Skin epidermis (tissue), 12 donors: ENCODE results near the gene KMT2A.
"Not testable (repeated sequence)": the region's sequence is repeated elsewhere in the genome, so short reads cannot be mapped to it uniquely, and the experiment has no call there.

Experiments
- H3K27ac ChIP-seq, 21 experiments: fragments of 200-600 bp; sonication (generic) in 11 of 21; one replicate each; pipeline ENCODE4 v1.5.0; 2020; ENCODE audit warnings: mild to moderate bottlenecking in 3 of 21, inconsistent platforms in 2 of 21, moderate library complexity in 2 of 21
- H3K4me3 ChIP-seq, 7 experiments: fragments of 200-600 bp; sonication (generic) in 2 of 7; one replicate each; pipeline ENCODE4 v1.5.0; 2020; ENCODE audit warnings: inconsistent platforms in 2 of 7, mild to moderate bottlenecking in 2 of 7, moderate library complexity in 1 of 7

The KMT2A gene

DNA sequence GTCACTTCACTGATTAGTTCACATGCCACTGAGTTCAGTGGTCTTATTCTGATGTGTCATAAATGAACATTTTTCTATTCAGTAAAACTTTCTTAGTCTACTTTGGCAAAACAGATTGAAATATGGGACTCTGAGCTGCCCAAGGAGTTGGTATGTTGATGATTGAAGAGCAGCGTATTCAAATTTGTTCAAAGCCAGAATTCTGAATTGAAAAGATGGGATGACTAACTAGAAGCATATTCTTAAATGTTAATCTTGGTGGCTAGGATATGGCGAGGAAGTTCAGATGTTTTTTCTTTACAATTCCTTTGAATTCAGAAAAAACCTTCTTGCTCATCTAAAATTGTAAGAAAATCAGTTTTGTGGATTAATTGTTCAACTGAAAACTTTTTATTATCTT, 34.7 kb downstream of the KMT2A start:
- Histone ChIP-seq H3K27ac (no peak overlapping the region), H3K4me3 (no peak overlapping the region)

DNA sequence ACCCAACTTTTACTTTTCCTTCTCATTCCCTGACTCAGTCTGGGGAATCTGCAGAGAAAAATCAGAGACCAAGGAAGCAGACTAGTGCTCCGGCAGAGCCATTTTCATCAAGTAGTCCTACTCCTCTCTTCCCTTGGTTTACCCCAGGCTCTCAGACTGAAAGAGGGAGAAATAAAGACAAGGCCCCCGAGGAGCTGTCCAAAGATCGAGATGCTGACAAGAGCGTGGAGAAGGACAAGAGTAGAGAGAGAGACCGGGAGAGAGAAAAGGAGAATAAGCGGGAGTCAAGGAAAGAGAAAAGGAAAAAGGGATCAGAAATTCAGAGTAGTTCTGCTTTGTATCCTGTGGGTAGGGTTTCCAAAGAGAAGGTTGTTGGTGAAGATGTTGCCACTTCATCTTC, 37.2 kb downstream of the KMT2A start:
- Histone ChIP-seq H3K4me3 (no peak overlapping the region), H3K27ac (no peak overlapping the region)

DNA sequence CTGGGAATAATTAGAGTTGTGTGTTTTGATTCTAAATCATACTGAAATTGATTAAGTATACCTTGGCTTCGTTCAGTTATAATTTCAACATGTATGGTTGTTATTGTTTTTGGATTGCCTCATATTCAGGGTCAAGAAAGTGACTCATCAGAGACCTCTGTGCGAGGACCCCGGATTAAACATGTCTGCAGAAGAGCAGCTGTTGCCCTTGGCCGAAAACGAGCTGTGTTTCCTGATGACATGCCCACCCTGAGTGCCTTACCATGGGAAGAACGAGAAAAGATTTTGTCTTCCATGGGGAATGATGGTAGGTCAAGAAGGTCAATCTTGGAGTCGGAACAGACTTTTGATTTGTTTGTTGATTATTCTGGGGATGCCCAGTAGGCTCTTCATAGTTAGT, 40.4 kb downstream of the KMT2A start:
- Histone ChIP-seq H3K4me3 (no peak overlapping the region), H3K27ac (no peak overlapping the region)

DNA sequence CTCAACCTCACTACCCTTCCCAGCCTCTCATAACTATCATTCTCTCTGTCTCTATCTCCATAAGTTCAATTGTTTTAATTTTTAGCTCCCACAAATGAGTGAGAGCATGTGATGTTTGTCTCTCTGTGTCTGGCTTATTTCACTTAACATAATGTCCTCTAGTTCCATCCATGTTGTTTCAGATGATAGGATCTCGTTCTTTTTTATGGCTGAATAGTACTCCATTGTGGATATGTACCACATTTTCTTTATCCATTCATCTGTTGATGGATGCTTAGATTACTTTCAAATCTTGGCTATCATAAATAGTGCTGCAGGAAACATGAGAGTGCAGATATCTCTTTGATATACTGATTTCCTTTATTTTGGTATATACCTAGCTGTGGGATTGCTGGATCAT, 44.9 kb downstream of the KMT2A start:
- H3K4me3 ChIP-seq, H3K27ac ChIP-seq: not testable (repeated sequence)

DNA sequence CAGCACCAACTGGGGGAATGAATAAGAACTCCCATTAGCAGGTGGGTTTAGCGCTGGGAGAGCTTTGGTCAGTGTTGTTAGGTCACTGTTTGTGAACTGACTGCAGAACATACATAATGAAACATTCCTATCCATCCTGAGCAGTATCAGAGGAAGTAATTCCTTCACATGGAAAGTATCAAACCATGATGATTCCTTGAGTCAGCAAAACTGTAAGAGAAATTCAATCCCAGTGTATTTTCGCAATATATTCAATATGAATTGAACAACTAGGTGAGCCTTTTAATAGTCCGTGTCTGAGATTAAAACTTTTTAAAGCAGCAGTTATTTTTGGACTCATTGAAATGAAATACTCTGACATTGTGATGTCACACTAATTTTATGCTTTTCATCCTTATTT, 48.1 kb downstream of the KMT2A start:
- Histone ChIP-seq H3K27ac (peak overlapping the region in 1 of 21 experiments; percentile 21), H3K4me3 (no peak overlapping the region)

DNA sequence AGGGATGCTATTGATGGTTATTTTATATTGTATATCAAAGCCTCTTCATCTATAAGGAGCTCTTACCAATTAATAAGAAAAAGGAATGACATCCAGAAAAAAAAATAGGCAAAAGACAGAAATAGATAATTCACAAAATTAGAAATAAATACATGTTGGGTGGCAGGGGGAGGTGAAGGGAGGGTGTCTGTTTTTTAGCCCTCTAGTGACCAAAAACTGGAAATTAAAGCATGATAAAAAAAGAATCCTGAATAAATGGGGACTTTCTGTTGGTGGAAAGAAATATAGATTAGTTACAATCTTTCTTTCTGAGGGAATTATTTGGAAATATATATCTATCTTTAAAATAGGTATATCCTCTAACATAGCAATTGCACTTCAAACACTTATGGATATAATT, 49.0 kb downstream of the KMT2A start:
- Histone ChIP-seq H3K4me3 (no peak overlapping the region), H3K27ac (no peak overlapping the region)

DNA sequence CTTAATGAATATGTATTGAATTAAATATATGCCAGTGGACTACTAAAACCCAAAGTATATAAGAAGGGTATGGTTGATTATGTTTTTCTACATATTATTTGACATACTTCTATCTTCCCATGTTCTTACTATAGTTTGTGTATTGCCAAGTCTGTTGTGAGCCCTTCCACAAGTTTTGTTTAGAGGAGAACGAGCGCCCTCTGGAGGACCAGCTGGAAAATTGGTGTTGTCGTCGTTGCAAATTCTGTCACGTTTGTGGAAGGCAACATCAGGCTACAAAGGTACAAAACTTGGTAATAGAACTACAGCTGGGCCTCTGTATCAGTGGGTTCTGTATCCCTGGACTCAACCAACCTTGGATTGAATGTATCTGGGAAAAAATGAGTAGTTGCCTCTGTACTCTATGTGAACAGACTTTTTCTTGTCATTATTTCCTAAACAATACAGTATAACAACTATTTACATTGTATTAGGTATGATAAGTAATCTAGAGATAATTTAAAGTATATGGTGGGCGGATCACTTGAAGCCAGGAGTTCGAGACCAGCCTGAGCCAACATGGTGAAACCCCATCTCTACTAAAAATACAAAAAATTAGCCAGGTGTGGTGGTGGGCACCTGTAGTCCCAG, 52.3 kb downstream of the KMT2A start:
- Histone ChIP-seq H3K27ac (no peak overlapping the region), H3K4me3 (no peak overlapping the region)

DNA sequence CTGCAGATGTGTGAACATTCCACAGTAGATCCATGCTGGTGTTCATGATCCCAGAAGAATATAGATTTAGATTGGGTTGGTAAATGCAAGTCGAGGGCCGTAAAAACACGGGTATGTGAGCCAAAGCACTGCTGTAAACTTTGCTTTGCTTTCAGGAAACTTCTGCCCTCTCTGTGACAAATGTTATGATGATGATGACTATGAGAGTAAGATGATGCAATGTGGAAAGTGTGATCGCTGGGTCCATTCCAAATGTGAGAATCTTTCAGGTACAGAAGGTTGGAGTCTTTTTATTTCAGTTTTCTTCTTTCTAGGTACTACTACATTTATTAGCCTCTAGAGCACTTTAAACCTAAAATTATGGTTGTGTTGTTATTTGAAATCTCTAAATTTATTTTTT, 54.7 kb downstream of the KMT2A start:
- Histone ChIP-seq H3K27ac (no peak overlapping the region), H3K4me3 (no peak overlapping the region)

DNA sequence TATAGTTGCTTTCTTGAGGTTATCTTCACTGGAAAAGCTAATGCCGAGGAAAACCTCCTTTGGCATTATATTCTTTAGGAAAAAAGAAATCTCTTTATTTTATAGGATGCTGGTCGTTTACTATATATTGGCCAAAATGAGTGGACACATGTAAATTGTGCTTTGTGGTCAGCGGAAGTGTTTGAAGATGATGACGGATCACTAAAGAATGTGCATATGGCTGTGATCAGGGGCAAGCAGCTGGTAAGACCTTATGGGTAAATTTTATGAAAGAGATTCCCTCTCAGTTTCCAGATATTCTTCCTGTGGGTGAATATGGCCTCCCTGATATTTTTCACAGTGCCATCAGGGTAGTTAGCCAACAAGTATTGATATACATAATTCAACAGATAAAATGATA, 61.5 kb downstream of the KMT2A start:
- Histone ChIP-seq H3K27ac (no peak overlapping the region), H3K4me3 (no peak overlapping the region)

DNA sequence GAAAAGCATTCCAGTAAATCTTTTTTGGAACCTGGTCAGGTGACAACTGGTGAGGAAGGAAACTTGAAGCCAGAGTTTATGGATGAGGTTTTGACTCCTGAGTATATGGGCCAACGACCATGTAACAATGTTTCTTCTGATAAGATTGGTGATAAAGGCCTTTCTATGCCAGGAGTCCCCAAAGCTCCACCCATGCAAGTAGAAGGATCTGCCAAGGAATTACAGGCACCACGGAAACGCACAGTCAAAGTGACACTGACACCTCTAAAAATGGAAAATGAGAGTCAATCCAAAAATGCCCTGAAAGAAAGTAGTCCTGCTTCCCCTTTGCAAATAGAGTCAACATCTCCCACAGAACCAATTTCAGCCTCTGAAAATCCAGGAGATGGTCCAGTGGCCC, 66.9 kb downstream of the KMT2A start:
- Histone ChIP-seq H3K27ac (no peak overlapping the region), H3K4me3 (no peak overlapping the region)

DNA sequence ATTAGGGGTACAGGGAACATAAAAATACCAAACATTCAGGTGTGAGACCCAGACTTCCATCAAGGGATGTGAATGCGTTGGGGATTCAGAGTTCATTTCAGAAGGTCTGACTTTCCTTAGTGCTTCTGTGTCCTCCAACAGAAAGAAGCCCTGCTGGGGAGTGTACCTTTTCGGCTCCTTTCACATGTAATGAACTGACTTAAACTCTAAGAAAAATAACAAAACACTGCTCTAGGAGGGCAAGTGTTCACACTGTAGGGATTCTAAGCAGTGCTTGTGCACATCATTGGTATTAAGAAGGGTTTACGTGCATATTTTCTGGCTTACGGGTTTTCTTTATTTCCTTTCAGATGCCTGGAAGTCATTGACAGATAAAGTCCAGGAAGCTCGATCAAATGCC, 75.3 kb downstream of the KMT2A start:
- H3K27ac ChIP-seq, result no peak overlapping the region
- no peak overlapping the region for H3K4me3 ChIP-seq

DNA sequence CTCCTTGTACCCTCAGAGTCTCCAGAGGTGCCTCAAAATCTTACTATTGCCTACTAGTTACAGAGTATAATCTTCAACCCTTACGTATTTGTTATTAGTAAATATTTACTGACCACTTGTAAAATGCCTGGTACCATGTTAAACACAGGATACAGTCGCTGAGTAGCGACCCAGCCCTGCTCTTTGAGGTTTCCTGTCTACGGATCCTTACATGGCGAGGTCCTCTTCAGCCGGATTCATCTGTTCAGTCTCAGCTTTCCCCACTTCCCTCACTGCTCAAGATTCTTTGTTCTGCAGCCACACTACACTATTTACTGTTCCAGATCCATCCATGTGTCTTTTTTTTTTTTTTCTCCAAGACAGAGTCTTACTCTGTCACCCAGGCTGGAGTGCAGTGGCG, 77.8 kb downstream of the KMT2A start:
- Histone ChIP-seq H3K4me3 (no peak overlapping the region), H3K27ac (no peak overlapping the region)

DNA sequence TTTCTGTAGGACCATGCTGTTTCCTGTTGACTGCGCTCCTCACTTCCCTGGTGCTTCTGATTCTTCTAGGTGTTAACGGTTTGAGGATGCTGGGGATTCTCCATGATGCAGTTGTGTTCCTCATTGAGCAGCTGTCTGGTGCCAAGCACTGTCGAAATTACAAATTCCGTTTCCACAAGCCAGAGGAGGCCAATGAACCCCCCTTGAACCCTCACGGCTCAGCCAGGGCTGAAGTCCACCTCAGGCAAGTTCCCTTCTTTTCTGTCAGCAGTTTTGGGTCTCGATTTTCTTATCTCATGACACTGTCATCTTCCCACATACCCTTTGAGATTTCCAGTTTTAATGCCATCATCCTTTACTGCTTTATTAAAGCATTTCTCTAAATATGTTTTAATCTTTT, 83.3 kb downstream of the KMT2A start:
- Histone ChIP-seq H3K4me3 (no peak overlapping the region), H3K27ac (no peak overlapping the region)

DNA sequence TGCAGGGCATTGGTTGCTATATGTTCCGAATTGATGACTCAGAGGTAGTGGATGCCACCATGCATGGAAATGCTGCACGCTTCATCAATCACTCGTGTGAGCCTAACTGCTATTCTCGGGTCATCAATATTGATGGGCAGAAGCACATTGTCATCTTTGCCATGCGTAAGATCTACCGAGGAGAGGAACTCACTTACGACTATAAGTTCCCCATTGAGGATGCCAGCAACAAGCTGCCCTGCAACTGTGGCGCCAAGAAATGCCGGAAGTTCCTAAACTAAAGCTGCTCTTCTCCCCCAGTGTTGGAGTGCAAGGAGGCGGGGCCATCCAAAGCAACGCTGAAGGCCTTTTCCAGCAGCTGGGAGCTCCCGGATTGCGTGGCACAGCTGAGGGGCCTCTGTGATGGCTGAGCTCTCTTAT, 85.6 kb downstream of the KMT2A start:
- Histone ChIP-seq H3K27ac (no peak overlapping the region), H3K4me3 (no peak overlapping the region)

DNA sequence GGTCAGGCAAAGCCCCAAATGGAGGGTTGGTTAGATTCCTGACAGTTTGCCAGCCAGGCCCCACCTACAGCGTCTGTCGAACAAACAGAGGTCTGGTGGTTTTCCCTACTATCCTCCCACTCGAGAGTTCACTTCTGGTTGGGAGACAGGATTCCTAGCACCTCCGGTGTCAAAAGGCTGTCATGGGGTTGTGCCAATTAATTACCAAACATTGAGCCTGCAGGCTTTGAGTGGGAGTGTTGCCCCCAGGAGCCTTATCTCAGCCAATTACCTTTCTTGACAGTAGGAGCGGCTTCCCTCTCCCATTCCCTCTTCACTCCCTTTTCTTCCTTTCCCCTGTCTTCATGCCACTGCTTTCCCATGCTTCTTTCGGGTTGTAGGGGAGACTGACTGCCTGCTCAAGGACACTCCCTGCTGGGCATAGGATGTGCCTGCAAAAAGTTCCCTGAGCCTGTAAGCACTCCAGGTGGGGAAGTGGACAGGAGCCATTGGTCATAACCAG, 86.3 kb downstream of the KMT2A start:
- H3K4me3 ChIP-seq, result no peak overlapping the region
- no peak overlapping the region for H3K27ac ChIP-seq

DNA sequence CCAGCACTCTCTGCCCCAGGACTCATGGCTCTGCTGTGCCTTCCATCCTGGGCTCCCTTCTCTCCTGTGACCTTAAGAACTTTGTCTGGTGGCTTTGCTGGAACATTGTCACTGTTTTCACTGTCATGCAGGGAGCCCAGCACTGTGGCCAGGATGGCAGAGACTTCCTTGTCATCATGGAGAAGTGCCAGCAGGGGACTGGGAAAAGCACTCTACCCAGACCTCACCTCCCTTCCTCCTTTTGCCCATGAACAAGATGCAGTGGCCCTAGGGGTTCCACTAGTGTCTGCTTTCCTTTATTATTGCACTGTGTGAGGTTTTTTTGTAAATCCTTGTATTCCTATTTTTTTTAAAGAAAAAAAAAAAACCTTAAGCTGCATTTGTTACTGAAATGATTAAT, 88.1 kb downstream of the KMT2A start:
- H3K4me3 ChIP-seq, result no peak overlapping the region
- H3K27ac ChIP-seq, result peak overlapping the region in 1 of 21 experiments; percentile 4

DNA sequence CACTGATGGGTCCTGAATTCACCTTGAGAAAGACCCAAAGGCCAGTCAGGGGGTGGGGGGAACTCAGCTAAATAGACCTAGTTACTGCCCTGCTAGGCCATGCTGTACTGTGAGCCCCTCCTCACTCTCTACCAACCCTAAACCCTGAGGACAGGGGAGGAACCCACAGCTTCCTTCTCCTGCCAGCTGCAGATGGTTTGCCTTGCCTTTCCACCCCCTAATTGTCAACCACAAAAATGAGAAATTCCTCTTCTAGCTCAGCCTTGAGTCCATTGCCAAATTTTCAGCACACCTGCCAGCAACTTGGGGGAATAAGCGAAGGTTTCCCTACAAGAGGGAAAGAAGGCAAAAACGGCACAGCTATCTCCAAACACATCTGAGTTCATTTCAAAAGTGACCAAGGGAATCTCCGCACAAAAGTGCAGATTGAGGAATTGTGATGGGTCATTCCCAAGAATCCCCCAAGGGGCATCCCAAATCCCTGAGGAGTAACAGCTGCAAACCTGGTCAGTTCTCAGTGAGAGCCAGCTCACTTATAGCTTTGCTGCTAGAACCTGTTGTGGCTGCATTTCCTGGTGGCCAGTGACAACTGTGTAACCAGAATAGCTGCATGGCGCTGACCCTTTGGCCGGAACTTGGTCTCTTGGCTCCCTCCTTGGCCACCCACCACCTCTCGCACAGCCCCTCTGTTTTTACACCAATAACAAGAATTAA, 88.6 kb downstream of the KMT2A start:
- no peak overlapping the region for H3K27ac ChIP-seq
- H3K4me3 ChIP-seq, result no peak overlapping the region

DNA sequence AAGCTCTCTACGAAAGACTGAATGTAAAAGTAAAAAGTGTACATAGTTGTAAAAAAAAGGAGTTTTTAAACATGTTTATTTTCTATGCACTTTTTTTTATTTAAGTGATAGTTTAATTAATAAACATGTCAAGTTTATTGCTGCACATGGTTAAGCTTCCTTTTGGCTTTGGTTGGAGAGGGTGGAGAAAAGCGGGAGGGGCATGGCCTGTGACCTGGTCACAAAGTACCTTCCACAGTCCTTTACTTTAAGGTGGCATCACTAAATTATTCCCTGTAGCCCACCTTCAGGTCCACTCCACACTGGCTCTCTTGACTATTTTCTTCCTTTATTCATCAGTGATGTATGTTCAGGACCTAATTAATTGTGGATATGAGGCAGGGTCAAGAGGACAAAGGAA, 90.4 kb downstream of the KMT2A start:
- H3K4me3 ChIP-seq, result no peak overlapping the region
- H3K27ac ChIP-seq, result no peak overlapping the region

DNA sequence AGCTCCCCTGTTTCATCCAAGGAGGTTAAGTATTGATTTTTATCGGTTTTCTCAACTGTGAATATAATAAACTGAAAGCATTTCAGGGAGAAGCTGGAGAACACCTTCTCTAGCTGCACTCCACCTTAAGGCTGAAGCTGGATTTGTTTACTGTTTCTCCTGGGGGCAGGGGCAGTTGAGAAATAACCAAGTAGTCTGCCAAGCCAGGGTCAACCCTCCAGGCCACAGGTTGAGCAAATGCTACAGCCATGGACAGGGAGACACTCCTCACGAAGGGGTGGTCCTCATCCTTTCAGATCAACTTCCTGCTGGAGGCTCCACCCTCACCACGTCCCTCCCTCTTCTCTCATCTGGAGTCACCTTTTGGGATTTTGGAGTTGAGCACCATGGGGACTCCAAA, 90.8 kb downstream of the KMT2A start, which contains the start of gene TTC36:
TTC36 (plus strand) TSS at position 366 of the 400 bp plus-strand sequence; CDS start at position 387, 21 bp downstream.
- no peak within 1 kb of the TSS for H3K4me3 ChIP-seq
- no peak within 1 kb of the TSS for H3K27ac ChIP-seq

DNA sequence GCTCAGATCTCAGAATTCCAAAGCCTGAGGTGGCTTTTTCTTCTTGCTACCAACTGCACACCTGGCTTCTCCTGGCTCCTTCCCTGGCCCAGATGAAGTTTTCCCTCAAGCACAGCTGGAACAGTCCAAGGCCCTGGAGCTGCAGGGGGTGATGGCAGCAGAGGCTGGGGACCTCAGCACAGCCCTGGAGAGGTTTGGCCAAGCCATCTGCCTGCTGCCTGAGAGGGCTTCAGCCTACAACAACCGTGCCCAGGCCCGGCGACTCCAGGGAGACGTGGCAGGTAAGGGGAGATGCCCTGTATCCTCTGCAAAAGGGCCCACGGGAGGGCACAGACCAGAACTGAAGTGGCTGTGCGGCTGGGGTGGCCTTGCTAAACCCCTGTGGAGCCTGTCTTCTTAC, 92.2 kb downstream of the KMT2A start:
- no peak overlapping the region for H3K27ac ChIP-seq

DNA sequence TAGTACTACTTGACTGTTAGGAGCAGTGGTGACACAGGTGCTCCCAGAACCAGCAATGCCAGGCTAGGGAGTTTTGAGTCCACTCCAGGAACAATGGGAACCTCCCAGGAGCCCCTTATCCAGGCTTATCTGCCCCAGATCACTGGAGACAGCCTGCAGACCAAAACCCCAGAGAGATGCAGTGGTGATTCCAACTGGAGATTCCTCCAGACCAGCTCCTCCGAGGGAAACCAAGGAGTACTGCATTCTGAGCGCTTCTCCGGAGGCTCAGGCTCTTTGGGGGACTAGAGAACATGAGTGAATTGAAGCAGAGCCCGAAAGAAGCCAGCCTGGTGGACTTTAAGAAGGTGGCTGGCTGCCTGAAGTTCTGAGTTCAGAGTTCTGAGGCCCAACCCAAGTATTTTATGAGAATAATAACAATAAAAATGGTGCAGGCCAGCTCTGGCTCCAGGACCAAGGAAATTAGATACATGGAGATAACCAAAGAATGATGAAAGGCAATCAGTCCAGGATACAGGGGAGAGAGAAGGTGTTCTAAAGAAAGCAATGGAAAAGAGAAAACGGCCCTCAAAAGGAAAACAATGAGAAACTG, 93.4 kb downstream of the KMT2A start:
- no peak overlapping the region for H3K27ac ChIP-seq
- H3K4me3 ChIP-seq, result peak overlapping the region in 5 of 7 experiments; percentile 61 to 87 (median 80)

More for the DNA sequence above, 92.2 kb downstream of the KMT2A start:
- H3K4me3 ChIP-seq, result no peak overlapping the region
